ENCODE data around the gene LAMC2. TPM values are rescaled to one million over a fixed set of nuclear protein-coding genes. Genes with fewer than 3 reads are reported as not detected.
"Not testable (repeated sequence)": the region's sequence is repeated elsewhere in the genome, so short reads cannot be mapped to it uniquely, and the experiment has no call there.

The LAMC2 gene
- total RNA-seq, 4 donors from 2014 or later = 2.1 to 17.4 (median 4.4) TPM

- Histone ChIP-seq H3K4me3 (no peak overlapping the region), H3K9me3 (no peaks in the 10 kb centered on the region), H3K27me3 (no peaks in the 10 kb centered on the region), H3K4me1 (no peaks in the 10 kb centered on the region), H3K36me3 (no peaks in the 10 kb centered on the region), H3K27ac (no peak overlapping the region)
- no peak for TF ChIP-seq POLR2A (IDR thresholded peaks at IDR 0.05)
- no peak for TF ChIP-seq CTCF (IDR thresholded peaks at IDR 0.05)
- intact Hi-C loops (cut with DNase I; ENCODE audit: low total_unique reads) = no loop called here
- DNase-seq = no peak
These were observed 78.0 kb downstream of the LAMC2 start for GRCh38 chr1:183263886-183264602.

- Histone ChIP-seq H3K9me3 (no peaks in the 10 kb centered on the region), H3K36me3 (no peaks in the 10 kb centered on the region), H3K4me3 (no peak overlapping the region), H3K27me3 (no peaks in the 10 kb centered on the region), H3K4me1 (no peaks in the 10 kb centered on the region), H3K27ac (peak overlapping the region in 1 of 2 donors; percentile 45)
- intact Hi-C loops (cut with DNase I; ENCODE audit: low total_unique reads) = no loop called here
- DNase-seq = no peak
- no peak for TF ChIP-seq POLR2A (IDR thresholded peaks at IDR 0.05)
- TF ChIP-seq CTCF (IDR thresholded peaks at IDR 0.05) = no peak
These were observed 81.8 kb downstream of the LAMC2 start for GRCh38 chr1:183267646-183268431.

GRCh38 chr1:183270541-183271141 lies 84.6 kb downstream of the LAMC2 start:
- Histone ChIP-seq H3K36me3 (no peaks in the 10 kb centered on the region), H3K4me3 (no peak overlapping the region), H3K4me1 (no peaks in the 10 kb centered on the region), H3K9me3 (no peaks in the 10 kb centered on the region), H3K27ac (peak overlapping the region in 1 of 2 donors; percentile 41), H3K27me3 (no peaks in the 10 kb centered on the region)
- TF ChIP-seq CTCF (IDR thresholded peaks at IDR 0.05) (no peak), POLR2A (IDR thresholded peaks at IDR 0.05) (no peak)
- intact Hi-C loops (cut with DNase I; ENCODE audit: low total_unique reads) = no loop called here
- no peak for DNase-seq

- intact Hi-C loops (cut with DNase I; ENCODE audit: low total_unique reads) = no loop called here
- TF ChIP-seq POLR2A (IDR thresholded peaks at IDR 0.05) (no peak), CTCF (IDR thresholded peaks at IDR 0.05) (no peak)
- H3K36me3 ChIP-seq = no peaks in the 10 kb centered on the region
- no peak for DNase-seq
- no peak overlapping the region for H3K4me3 ChIP-seq
- no peak overlapping the region for H3K27ac ChIP-seq
- H3K27me3 ChIP-seq = no peaks in the 10 kb centered on the region
- H3K4me1 ChIP-seq = no peaks in the 10 kb centered on the region
- H3K9me3 ChIP-seq = no peaks in the 10 kb centered on the region
These were observed 86.4 kb downstream of the LAMC2 start for GRCh38 chr1:183272390-183272848.

GRCh38 chr1:183273300-183273699 lies 87.2 kb downstream of the LAMC2 start:
- Histone ChIP-seq H3K9me3 (no peaks in the 10 kb centered on the region), H3K36me3 (no peaks in the 10 kb centered on the region), H3K4me3 (no peak overlapping the region), H3K27me3 (no peaks in the 10 kb centered on the region), H3K27ac (peak overlapping the region in 1 of 2 donors; percentile 17), H3K4me1 (peaks cover 0 to 3% of the 10 kb centered on the region in 2 donors)
- intact Hi-C loops (cut with DNase I; ENCODE audit: low total_unique reads) = no loop called here
- no peak for DNase-seq
- no peak for TF ChIP-seq CTCF (IDR thresholded peaks at IDR 0.05)
- TF ChIP-seq POLR2A (IDR thresholded peaks at IDR 0.05) = no peak

GRCh38 chr1:183273984-183274383 lies 87.9 kb downstream of the LAMC2 start:
- DNase-seq; H3K27ac ChIP-seq; H3K4me3 ChIP-seq; H3K27me3 ChIP-seq; H3K36me3 ChIP-seq; H3K9me3 ChIP-seq; H3K4me1 ChIP-seq; intact Hi-C loops (cut with DNase I; ENCODE audit: low total_unique reads): not testable (repeated sequence)
